ENCODE data around the gene ELOVL6.
"Not testable (repeated sequence)": the region's sequence is repeated elsewhere in the genome, so short reads cannot be mapped to it uniquely, and the experiment has no call there.

Gene ELOVL6

DNA sequence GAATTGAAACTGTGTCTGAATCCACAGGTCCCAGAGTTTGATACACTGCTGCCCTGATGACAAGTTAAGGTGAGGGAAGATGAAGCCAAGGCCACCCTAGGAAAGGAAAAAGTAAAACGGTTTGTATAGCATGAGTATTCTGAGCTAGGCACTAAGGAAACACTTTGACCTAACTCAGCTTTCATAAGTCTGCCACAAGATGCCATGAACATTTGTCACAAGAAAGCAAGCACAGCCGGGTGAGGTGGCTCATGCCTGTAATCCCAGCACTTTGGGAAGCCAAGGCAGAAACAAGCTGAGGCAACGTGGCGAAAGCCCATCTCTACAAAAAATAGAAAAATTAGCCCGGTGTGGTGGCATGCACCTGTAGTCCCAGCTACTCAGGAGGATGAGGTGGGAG lies 34.2 kb downstream of the ELOVL6 start:
- in situ Hi-C loops (cut with HindIII; ENCODE audit: low sequenced_read_pairs), result no loop called here

DNA sequence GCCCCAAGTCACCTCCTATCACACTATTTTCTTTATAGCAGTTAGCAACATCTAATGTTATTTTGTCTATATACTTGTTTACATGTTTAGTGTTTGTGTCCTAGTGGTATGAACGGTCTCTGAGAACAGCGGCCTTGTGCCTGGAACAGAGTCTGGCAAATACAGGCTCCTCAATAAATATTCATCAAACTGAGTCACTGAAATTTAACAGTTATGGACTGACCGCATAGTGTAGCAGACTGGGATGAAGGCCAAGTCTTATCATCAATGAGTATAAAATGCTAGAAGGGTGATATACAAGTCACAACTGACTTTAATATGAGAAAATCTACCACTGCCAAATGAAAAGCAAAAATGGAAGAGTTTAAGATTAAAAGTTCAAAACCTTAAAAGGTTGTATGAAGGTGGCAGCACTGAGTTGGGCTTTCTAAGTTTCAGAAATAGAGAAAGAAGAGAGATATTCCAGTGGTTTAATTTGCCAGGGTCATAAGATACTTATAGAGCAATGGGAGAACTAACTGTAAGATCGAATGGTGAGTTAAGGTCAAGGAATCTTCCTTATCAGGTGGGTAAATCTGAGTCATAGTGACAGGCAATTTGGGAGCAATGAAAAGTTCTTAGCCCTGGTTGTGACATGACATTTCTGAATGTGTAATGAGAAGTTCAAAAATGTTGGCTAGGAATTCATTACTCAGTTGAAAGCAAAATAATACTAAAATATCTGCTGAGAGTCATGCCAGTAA lies 34.9 kb downstream of the ELOVL6 start:
- in situ Hi-C loops (cut with HindIII; ENCODE audit: low sequenced_read_pairs), result no loop called here

GRCh38 chr4:110160618-110161017 lies 37.8 kb downstream of the ELOVL6 start:
- in situ Hi-C loops (cut with HindIII; ENCODE audit: low sequenced_read_pairs), result no loop called here

- in situ Hi-C loops (cut with HindIII; ENCODE audit: low sequenced_read_pairs), result no loop called here
Measured at GRCh38 chr4:110159541-110159940, 38.9 kb downstream of the ELOVL6 start.

DNA sequence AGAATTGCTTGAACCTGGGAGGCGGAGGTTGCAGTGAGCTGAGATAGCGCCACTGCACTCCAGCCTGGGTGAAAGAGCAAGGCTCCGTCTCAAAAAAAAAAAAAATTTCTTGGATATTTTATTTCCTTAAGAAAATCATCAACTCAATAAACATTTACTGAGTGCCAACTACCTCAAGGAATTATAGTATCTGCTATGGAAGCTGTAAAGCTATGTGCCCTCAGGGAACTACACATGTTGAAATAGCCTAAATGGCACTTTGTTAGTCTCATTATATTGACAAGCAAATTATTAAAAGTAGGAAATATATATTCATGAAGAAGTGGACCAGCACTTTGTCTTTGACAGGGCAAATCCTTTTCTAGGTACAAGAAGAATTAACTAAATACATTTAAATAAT lies 40.8 kb downstream of the ELOVL6 start:
- in situ Hi-C loops (cut with HindIII; ENCODE audit: low sequenced_read_pairs), result no loop called here

DNA sequence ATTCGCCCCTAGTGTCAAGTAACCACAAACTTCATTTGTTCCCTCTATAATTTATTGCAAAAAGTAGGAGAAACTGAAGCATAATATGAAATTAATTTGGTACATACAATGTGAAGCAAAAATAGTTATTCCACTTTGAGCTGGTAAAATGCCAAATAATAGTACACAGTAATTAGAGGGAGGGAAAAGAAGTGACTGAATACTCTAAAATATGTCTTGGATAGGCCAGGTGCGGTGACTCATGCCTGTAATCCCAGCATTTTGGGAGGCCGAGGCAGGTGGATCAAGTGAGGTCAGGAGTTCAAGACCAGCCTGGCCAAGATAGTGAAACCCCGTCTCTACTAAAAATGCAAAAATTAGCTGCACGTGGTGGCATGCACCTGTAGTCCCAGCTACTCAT lies 41.2 kb downstream of the ELOVL6 start:
- in situ Hi-C loops (cut with HindIII; ENCODE audit: low sequenced_read_pairs), result not testable (repeated sequence)

DNA sequence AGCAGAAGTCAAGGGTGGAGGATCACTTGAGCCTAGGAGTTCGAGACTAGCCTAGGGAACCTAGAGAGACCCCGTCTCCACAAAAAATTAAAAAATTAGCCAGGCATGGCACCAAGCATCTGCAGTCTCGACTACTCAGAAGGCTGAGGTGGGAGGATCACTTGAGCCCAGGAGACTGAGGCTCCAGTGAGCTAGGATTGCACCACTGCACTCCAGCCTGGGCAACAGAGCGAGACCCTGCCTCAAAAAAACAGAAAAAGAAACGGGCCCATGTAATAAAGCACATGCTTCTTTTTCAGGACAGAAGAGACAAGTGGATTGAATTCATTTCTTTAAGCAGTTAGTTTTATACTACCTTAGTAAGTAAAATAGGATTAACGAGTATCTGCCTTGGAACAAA lies 42.0 kb downstream of the ELOVL6 start:
- in situ Hi-C loops (cut with HindIII; ENCODE audit: low sequenced_read_pairs), result no loop called here

DNA sequence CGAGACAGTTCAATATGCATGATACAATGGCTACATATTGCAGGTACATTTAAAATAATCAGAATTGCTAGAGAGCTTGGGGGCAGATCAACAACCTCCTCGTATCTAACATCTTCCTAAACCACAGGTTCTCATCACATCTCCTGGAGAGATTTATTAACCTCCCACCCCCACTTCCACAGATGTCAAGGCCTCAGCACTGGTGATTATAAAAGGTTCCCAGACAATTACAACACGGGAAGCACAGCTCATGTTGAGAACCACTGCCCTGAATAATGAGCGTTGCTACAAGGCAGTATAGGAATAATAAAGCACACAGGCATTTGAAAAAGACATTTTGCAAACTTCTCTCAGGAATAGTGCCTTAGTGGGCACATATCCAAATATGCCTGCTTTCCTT lies 42.8 kb downstream of the ELOVL6 start:
- in situ Hi-C loops (cut with HindIII; ENCODE audit: low sequenced_read_pairs), result no loop called here

DNA sequence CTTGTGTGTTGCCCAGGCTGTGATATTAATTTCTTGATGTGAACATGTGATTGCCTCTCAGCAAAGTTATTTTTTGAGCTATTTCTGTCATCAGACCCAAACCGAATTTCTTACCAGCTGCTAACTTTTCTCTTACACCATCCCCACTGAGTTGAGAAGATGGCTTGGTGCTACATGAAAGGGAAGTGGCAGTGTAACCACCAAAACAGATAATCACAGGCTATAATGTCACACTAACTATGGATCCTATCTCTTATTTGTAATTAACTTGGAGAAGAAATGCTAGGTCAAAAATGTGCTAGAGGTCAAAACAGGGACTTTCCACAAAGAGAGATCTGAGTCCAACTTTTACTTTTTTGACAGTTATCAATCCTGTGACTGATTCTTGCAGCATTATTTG lies 43.8 kb downstream of the ELOVL6 start:
- in situ Hi-C loops (cut with HindIII; ENCODE audit: low sequenced_read_pairs), result no loop called here

DNA sequence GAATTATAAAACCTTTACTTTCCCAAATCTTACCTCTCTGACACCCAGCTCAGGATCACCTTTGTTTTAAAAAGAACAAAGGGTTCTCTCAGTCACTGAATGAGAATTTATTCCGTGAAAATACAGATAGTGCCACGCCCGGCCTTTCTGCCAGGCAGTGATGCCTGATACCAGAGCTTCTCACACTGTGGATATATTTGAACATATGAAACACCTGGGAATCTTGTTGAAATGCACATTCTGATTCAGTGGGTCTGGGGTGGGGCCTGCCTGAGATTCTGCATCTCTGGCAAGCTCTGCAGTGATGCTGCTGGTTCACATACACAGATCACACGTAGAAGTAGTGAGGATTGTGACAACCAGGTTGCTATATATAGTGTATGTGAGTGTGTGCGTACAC lies 46.0 kb downstream of the ELOVL6 start:
- in situ Hi-C loops (cut with HindIII; ENCODE audit: low sequenced_read_pairs), result no loop called here

GRCh38 chr4:110149089-110149488 lies 49.3 kb downstream of the ELOVL6 start:
- in situ Hi-C loops (cut with HindIII; ENCODE audit: low sequenced_read_pairs), result no loop called here

DNA sequence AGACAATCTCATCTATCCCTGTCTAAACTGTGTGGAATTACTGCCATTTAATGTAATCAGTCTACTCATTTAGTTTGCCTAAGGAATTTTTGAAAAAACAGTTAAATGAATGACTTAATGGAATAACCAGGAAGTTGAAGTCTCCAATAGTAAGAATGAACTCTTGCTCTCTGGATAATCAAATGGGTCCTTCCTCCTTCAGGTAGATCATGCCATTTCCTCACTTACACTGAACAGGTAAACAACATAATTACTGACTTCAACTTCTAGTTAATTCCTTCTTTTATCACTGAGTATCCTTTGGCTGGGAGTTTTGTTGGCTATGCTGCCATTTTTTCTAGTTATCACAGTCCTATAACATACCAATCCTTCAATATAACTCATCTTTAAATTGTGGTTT lies 56.0 kb downstream of the ELOVL6 start:
- in situ Hi-C loops (cut with HindIII; ENCODE audit: low sequenced_read_pairs), result no loop called here

- in situ Hi-C loops (cut with HindIII; ENCODE audit: low sequenced_read_pairs), result no loop called here
Measured at GRCh38 chr4:110139815-110140214, 58.6 kb downstream of the ELOVL6 start.

- in situ Hi-C loops (cut with HindIII; ENCODE audit: low sequenced_read_pairs), result no loop called here
Measured at GRCh38 chr4:110139111-110139510, 59.3 kb downstream of the ELOVL6 start.

DNA sequence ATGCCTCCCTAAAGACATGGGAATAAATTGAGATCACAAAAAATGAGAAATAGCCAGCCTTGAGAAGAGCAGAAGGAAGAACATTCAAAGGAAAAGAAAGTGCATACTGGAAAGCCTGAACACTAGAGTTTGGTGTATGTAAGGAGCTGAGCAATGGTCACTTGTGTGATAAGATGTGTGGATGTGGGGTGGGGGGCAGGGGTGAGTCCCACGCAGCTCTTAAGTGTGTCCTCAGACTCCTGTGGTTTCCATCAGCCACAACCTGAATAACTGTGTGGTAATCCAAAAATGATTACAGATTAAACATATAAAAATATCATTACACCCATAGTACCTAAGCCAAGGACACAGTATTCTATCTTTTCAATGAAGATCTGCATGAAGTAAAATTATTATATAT lies 59.9 kb downstream of the ELOVL6 start:
- in situ Hi-C loops (cut with HindIII; ENCODE audit: low sequenced_read_pairs), result no loop called here

GRCh38 chr4:110137829-110138228 lies 60.6 kb downstream of the ELOVL6 start:
- in situ Hi-C loops (cut with HindIII; ENCODE audit: low sequenced_read_pairs), result no loop called here

GRCh38 chr4:110135523-110135922 lies 62.9 kb downstream of the ELOVL6 start:
- in situ Hi-C loops (cut with HindIII; ENCODE audit: low sequenced_read_pairs), result no loop called here

- in situ Hi-C loops (cut with HindIII; ENCODE audit: low sequenced_read_pairs), result no loop called here
Measured at GRCh38 chr4:110135076-110135475, 63.3 kb downstream of the ELOVL6 start.

DNA sequence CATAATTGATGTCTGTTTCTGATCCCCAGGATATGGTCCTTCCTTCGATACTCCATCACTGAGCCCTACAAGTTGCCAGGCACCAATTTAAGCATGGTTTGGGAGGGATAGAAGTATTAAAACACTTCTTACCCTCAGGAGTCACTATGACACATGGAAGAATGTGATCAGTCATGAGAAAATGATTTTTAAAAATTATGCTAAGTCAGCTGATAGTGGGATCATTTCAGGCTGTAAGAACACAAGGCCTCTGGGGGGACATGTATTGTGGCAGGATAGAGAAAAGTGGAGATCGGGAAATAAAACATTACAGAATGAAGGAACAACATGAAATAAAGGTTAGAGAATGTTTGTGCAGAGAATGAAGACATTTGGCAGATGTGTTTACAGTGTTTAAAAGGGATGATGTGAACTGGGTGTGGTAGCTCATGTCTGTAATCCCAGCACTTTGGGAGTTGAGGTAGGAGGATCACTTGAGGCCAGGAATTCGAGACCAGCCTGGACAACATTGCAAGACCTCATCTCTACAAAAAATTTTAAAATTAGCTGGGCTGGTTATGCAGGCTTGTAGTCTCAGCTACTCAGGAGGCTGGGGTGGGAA lies 64.0 kb downstream of the ELOVL6 start:
- in situ Hi-C loops (cut with HindIII; ENCODE audit: low sequenced_read_pairs), result no loop called here

- in situ Hi-C loops (cut with HindIII; ENCODE audit: low sequenced_read_pairs), result no loop called here
Measured at GRCh38 chr4:110132816-110133719, 65.3 kb downstream of the ELOVL6 start.

DNA sequence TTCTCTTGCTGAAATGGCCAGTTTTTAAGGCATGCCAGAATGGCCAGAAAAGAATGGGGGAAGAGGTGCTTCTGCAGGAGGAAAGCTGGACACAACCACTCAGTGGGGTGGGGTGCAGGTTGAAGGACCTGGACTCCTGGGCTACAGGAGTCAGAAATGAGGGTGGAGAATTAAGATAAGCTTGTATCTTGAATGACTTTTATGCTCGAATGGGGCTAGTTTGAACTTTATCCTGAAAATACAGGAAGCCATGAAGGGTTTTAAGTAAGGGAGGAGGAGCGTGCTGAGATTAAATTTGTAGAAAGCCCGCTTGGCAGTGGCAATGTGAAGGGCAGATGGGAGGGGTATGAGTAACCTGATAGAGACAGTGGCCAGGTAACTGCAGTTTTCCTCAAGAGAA lies 66.5 kb downstream of the ELOVL6 start:
- in situ Hi-C loops (cut with HindIII; ENCODE audit: low sequenced_read_pairs), result no loop called here

All from DLD1 (cell line).